ENCODE data around the gene DDX6. TPM values are rescaled to one million over a fixed set of nuclear protein-coding genes. Genes with fewer than 3 reads are reported as not detected.
"Not testable (repeated sequence)": the region's sequence is repeated elsewhere in the genome, so short reads cannot be mapped to it uniquely, and the experiment has no call there.

DDX6 gene
- total and polyA plus RNA-seq, 7 donors, result 18.8 to 90.9 (median 77.6) TPM

DNA sequence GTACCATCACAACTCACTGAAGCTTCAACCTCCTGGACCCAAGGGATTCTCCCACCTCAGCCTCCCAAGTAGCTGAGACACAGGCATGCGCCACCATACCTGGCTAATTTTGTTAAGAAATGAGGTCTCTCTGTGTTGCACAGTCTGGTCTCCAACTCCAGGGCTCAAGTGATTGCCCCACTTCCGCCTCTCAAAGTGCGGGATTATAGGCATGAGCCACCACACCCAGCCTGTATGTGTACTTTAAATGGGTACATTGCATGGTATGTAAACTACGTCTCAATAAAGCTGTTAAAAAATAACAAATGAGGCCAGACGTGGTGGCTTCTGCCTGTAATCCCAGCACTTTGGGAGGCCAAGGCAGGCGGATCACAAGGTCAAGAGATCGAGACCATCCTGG, 36.2 kb upstream of the DDX6 start:
- Histone ChIP-seq H3K9me3 (no peaks in the 10 kb centered on the region), H3K4me1 (no peaks in the 10 kb centered on the region), H3K4me3 (no peak overlapping the region), H3K27ac (no peak overlapping the region), H3K36me3 (ENCODE audit: insufficient read depth in 1 of 2, low read depth in 1 of 2) (no peaks in the 10 kb centered on the region), H3K27me3 (ENCODE audit: insufficient read depth in 3 of 3, low read length in 2 of 3) (no peaks in the 10 kb centered on the region)
- TF ChIP-seq, protein P1, sequence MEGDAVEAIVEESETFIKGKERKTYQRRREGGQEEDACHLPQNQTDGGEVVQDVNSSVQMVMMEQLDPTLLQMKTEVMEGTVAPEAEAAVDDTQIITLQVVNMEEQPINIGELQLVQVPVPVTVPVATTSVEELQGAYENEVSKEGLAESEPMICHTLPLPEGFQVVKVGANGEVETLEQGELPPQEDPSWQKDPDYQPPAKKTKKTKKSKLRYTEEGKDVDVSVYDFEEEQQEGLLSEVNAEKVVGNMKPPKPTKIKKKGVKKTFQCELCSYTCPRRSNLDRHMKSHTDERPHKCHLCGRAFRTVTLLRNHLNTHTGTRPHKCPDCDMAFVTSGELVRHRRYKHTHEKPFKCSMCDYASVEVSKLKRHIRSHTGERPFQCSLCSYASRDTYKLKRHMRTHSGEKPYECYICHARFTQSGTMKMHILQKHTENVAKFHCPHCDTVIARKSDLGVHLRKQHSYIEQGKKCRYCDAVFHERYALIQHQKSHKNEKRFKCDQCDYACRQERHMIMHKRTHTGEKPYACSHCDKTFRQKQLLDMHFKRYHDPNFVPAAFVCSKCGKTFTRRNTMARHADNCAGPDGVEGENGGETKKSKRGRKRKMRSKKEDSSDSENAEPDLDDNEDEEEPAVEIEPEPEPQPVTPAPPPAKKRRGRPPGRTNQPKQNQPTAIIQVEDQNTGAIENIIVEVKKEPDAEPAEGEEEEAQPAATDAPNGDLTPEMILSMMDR (IDR thresholded peaks at IDR 0.05), result no peak
- intact Hi-C loops (cut with DNase I), result no loop called here
- DNase-seq (no peak), ATAC-seq (no peak)
- WGBS, 3 donors, result 91 to 94% (median 92%) methylated on average over 7 of the region's 7 CpGs

DNA sequence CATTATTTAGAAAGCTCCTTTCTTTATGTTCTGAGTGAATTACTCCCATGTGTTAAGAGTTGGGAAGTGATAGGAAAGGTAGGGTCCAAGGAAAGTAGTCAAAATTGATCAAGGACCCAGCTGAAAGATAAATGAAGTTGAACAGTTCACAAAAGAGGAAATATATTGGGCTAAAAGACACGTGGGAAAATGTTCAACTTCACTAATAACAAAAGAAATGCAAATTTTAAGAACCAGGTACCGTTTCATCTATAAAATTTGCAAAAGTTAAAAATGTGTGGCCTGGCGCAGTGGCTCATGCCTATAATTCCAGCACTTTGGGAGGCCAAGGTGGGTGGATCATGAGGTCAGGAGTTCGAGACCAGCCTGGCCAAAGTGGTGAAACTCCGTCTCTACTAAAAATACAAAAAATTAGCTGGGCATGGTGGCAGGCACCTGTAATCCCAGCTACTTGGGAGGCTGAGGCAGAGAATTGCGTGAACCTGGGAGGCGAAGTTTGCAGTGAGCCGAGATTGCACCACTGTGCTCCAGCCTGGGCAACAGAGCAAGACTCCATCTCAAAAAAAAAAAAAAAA, 32.1 kb upstream of the DDX6 start:
- H3K36me3 ChIP-seq (ENCODE audit: insufficient read depth in 1 of 2, low read depth in 1 of 2); H3K27ac ChIP-seq; H3K9me3 ChIP-seq; DNase-seq; ATAC-seq; H3K4me3 ChIP-seq; intact Hi-C loops (cut with DNase I); H3K27me3 ChIP-seq (ENCODE audit: insufficient read depth in 3 of 3, low read length in 2 of 3); H3K4me1 ChIP-seq: not testable (repeated sequence)
- 87 to 92% (median 92%) methylated on average over 8 of the region's 8 CpGs for WGBS, 3 donors

DNA sequence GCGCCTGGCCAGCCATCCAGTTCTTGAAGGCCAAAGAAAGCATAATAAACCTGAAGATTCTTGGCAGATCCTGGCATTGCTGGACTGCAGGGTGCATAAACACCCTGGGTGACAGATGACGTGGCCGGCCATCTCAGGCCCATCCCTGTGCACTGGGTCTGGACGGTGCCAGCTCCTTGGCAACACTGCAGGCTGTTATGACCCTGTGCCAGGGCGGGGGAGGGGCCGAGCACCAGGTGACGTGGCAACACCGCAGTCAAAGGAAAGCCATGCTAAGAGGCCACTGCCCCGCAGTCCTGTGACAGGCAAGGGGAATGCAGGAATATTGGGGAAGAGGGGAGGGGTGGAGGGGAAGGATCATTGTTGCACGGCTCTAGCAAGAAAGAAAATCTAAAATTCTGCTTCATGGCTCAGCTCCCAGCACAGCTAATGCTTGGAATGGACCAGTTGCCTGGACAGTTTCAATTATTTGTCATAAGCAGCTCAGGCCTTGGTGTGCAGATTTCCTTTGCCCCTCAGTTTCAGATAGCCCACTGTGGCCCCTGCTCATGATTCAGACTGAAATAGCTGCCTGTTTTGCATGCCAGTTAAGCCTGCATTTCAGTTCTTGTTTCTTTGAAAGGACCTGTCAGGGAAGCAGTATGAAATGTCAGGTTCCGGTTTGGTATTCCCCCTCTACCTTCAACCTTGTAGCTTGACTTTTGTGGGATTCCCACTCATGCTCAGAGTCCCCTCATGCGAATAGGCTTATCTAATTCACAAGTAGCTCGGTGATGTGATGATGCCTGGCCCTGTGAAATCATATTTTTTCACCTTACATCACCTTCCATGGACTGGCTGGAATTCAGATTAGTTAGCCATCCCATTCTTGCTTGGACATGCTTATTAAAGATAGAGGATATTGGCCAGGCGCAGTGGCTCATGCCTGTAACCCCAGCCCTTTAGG, 29.7 kb upstream of the DDX6 start:
- H3K9me3 ChIP-seq, result no peaks in the 10 kb centered on the region
- ATAC-seq, result peak; percentile 99 to 100 (median 100)
- peak overlapping the region; percentile 72 for H3K27ac ChIP-seq
- H3K27me3 ChIP-seq (ENCODE audit: insufficient read depth in 3 of 3, low read length in 2 of 3), result no peaks in the 10 kb centered on the region
- peaks cover 6% of the 10 kb centered on the region for H3K4me1 ChIP-seq
- H3K36me3 ChIP-seq (ENCODE audit: insufficient read depth in 1 of 2, low read depth in 1 of 2), result no peaks in the 10 kb centered on the region
- TF ChIP-seq, protein P1 (IDR thresholded peaks at IDR 0.05), result no peak
- 23 to 36% (median 35%) methylated on average over 14 of the region's 14 CpGs for WGBS, 3 donors
- intact Hi-C loops (cut with DNase I), result no loop called here
- peak; percentile 81 to 95 for DNase-seq
- no peak overlapping the region for H3K4me3 ChIP-seq

DNA sequence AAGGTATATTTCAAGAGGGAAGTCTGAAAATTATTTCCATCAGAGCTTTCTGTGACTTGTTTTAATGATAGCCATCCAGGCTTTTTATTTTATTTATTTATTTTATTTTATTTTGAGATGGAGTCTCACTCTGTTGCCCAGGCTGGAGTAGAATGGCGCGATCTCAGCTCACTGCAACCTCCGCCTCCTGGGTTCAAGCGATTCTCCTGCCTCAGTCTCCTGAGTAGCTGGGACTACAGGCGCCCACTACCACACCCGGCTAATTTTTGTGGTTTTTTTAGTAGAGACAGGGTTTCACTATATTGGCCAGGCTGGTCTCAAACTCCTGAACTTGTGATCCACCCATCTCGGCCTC, 29.0 kb upstream of the DDX6 start:
- H3K4me1 ChIP-seq; ATAC-seq; H3K4me3 ChIP-seq; H3K36me3 ChIP-seq (ENCODE audit: insufficient read depth in 1 of 2, low read depth in 1 of 2); H3K9me3 ChIP-seq; DNase-seq; intact Hi-C loops (cut with DNase I); H3K27me3 ChIP-seq (ENCODE audit: insufficient read depth in 3 of 3, low read length in 2 of 3): not testable (repeated sequence)
- H3K27ac ChIP-seq, result peak overlapping the region; percentile 72
- WGBS, 3 donors, result 80 to 89% (median 84%) methylated on average over 7 of the region's 7 CpGs

DNA sequence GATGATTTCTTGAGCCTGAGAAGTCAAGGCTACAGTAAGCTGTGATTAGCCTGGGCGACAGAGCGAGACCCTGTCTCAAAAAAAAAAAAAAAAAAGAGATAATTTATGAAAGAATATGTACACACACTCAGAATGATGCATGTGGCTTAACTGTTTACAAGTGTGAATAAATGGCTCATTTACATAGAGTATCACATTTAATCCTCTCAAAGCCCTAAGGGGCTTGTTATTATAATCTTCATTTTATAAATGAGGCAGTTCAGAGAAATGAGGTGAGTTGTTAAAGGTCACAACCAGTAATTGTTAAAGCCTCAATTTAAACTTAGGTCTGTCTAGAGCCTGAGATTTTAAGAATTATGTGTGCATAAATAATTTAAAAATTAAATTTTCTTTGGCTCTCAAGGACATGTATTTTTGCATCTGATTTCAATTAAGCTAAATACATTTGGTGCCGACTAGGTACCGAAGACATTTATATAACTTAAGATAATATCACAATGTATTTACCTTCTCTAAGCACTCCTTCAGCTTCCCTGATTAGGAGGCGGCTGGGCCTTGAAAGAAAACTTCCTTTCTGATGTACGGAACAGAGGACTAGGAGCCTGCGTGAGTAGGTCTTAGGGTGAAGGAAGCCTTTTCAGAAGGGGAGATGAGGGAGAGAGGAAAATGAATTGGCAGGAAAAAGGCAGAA, 28.5 kb upstream of the DDX6 start:
- Histone ChIP-seq H3K4me1 (peaks cover 6% of the 10 kb centered on the region), H3K27ac (peak overlapping the region; percentile 72), H3K36me3 (ENCODE audit: insufficient read depth in 1 of 2, low read depth in 1 of 2) (no peaks in the 10 kb centered on the region), H3K27me3 (ENCODE audit: insufficient read depth in 3 of 3, low read length in 2 of 3) (no peaks in the 10 kb centered on the region), H3K9me3 (no peaks in the 10 kb centered on the region), H3K4me3 (no peak overlapping the region)
- WGBS, 3 donors, result 88 to 94% (median 93%) methylated on average over 7 of the region's 7 CpGs
- DNase-seq (no peak), ATAC-seq (no peak)
- TF ChIP-seq, protein P1 (IDR thresholded peaks at IDR 0.05), result no peak
- intact Hi-C loops (cut with DNase I), result no loop called here
